ENCODE results near the gene HOXB3. TPM values are rescaled to one million over a fixed set of nuclear protein-coding genes. Genes with fewer than 3 reads are reported as not detected.

The HOXB3 gene
- polyA plus RNA-seq, 1 donor from 2014 or later, result not detected

DNA sequence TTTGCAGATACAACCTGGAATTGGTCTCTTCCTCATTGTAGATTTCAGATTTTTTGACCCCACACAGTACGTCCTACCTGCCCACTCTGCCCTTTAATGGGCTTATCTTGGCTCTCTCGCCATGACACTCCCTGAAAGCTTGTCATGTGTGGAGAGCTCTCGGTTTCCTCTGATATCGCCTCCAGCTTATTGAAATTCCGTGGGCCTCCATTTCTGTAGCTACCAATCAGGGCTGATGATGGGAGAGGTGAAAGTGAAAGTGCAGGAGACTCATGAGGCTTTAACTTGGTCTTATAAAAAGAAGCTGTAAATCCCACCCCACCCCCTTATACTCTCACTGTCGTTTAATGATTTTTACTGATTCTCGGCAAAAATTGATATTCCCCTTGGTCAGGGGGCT is 76.9 kb downstream of the HOXB3 start:
- H3F3A ChIP-seq (ENCODE audit: insufficient read depth, low read length, poor library complexity, severe bottlenecking), result no peaks in the 10 kb centered on the region
- no peaks in the 10 kb centered on the region for H3K79me2 ChIP-seq (replicated peaks; ENCODE audit: insufficient read depth, low read length)
- no peak overlapping the region for H3K4me2 ChIP-seq (ENCODE audit: low read length)
- no peaks in the 10 kb centered on the region for H3K9me3 ChIP-seq (ENCODE audit: low read length)
- H3K27me3 ChIP-seq (ENCODE audit: insufficient read depth, low read depth, low read length), result peaks cover 62% of the 10 kb centered on the region
- H3K27ac ChIP-seq (ENCODE audit: low read length), result no peak overlapping the region
- no peaks in the 10 kb centered on the region for H3K9me2 ChIP-seq (ENCODE audit: insufficient read depth, low read length)
- TF ChIP-seq EZH2 (IDR thresholded peaks at IDR 0.05; ENCODE audit: borderline replicate concordance, insufficient read depth, low read length, poor library complexity, severe bottlenecking), result no peak
- no peak for TF ChIP-seq MXI1 (conservative IDR thresholded peaks at IDR 0.05; ENCODE audit: poor library complexity, severe bottlenecking)
- TF ChIP-seq, protein P1, sequence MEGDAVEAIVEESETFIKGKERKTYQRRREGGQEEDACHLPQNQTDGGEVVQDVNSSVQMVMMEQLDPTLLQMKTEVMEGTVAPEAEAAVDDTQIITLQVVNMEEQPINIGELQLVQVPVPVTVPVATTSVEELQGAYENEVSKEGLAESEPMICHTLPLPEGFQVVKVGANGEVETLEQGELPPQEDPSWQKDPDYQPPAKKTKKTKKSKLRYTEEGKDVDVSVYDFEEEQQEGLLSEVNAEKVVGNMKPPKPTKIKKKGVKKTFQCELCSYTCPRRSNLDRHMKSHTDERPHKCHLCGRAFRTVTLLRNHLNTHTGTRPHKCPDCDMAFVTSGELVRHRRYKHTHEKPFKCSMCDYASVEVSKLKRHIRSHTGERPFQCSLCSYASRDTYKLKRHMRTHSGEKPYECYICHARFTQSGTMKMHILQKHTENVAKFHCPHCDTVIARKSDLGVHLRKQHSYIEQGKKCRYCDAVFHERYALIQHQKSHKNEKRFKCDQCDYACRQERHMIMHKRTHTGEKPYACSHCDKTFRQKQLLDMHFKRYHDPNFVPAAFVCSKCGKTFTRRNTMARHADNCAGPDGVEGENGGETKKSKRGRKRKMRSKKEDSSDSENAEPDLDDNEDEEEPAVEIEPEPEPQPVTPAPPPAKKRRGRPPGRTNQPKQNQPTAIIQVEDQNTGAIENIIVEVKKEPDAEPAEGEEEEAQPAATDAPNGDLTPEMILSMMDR (IDR thresholded peaks at IDR 0.05; ENCODE audit: poor library complexity, severe bottlenecking), result no peak
- TF ChIP-seq RAD21 (conservative IDR thresholded peaks at IDR 0.05), result no peak
- TF ChIP-seq SMC3 (conservative IDR thresholded peaks at IDR 0.05; ENCODE audit: poor library complexity), result no peak
- TF ChIP-seq POLR2AphosphoS5 (IDR thresholded peaks at IDR 0.05), result no peak
- no peak for TF ChIP-seq TAF1 (IDR thresholded peaks at IDR 0.05; ENCODE audit: low read depth)
- no peak for TF ChIP-seq EP300 (conservative IDR thresholded peaks at IDR 0.05; ENCODE audit: poor library complexity, severe bottlenecking)
- TF ChIP-seq, protein P2, sequence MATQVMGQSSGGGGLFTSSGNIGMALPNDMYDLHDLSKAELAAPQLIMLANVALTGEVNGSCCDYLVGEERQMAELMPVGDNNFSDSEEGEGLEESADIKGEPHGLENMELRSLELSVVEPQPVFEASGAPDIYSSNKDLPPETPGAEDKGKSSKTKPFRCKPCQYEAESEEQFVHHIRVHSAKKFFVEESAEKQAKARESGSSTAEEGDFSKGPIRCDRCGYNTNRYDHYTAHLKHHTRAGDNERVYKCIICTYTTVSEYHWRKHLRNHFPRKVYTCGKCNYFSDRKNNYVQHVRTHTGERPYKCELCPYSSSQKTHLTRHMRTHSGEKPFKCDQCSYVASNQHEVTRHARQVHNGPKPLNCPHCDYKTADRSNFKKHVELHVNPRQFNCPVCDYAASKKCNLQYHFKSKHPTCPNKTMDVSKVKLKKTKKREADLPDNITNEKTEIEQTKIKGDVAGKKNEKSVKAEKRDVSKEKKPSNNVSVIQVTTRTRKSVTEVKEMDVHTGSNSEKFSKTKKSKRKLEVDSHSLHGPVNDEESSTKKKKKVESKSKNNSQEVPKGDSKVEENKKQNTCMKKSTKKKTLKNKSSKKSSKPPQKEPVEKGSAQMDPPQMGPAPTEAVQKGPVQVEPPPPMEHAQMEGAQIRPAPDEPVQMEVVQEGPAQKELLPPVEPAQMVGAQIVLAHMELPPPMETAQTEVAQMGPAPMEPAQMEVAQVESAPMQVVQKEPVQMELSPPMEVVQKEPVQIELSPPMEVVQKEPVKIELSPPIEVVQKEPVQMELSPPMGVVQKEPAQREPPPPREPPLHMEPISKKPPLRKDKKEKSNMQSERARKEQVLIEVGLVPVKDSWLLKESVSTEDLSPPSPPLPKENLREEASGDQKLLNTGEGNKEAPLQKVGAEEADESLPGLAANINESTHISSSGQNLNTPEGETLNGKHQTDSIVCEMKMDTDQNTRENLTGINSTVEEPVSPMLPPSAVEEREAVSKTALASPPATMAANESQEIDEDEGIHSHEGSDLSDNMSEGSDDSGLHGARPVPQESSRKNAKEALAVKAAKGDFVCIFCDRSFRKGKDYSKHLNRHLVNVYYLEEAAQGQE (IDR thresholded peaks at IDR 0.05; ENCODE audit: borderline replicate concordance), result no peak
- H3K9ac ChIP-seq (ENCODE audit: low read length), result no peak overlapping the region
- H3K36me3 ChIP-seq (ENCODE audit: insufficient read depth, low read length), result no peaks in the 10 kb centered on the region
- no peaks in the 10 kb centered on the region for H4K20me1 ChIP-seq (ENCODE audit: insufficient read depth)
- no peak overlapping the region for H2AFZ ChIP-seq (ENCODE audit: low read depth, low read length)
- H3K4me3 ChIP-seq (ENCODE audit: low read length), result no peak overlapping the region

DNA sequence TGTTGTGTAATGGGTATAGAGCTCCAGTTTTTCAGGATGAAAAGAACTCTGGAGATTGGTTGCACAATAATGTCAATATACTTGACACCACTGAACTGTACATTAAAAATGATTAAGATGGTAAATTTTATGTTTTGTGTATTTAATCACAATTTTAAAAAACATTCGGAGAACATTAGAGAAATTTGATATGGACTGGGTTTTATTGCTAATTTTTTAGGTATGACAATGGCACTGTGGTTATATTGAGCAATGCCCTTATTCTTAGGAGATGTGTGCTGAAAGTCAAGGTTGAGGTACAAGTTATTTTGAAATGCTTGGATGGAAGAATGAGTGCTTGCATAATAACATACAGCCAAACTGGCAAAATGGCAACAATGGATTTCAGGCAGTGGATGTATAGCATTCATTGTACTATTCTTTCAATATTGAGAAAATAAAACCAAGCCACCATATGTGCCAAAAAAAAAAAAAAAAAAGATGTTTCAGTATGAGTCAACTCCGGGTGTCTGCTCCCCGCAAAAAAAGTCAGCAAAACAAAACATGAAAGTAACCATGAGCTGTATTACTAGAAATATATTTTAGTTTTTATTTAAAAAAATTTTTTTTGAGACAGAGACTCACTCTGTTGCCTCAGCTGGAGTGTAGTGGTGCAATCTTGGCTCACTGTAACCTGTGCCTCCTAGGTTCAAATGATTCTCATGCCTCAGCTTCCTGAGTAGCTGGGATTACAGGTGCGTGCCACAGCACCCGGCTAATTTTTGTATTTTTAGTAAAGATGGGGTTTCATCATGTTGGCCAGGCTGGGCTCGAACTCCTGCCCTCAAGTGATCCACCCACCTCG is 79.1 kb downstream of the HOXB3 start:
- H3K9me2 ChIP-seq (ENCODE audit: insufficient read depth, low read length), result no peaks in the 10 kb centered on the region
- H3F3A ChIP-seq (ENCODE audit: insufficient read depth, low read length, poor library complexity, severe bottlenecking), result no peaks in the 10 kb centered on the region
- no peak overlapping the region for H3K4me2 ChIP-seq (ENCODE audit: low read length)
- H3K9me3 ChIP-seq (ENCODE audit: low read length), result no peaks in the 10 kb centered on the region
- peaks cover 46% of the 10 kb centered on the region for H3K27me3 ChIP-seq (ENCODE audit: insufficient read depth, low read depth, low read length)
- H3K27ac ChIP-seq (ENCODE audit: low read length), result no peak overlapping the region
- no peak overlapping the region for H2AFZ ChIP-seq (ENCODE audit: low read depth, low read length)
- TF ChIP-seq EP300 (conservative IDR thresholded peaks at IDR 0.05; ENCODE audit: poor library complexity, severe bottlenecking) (no peak), SMC3 (conservative IDR thresholded peaks at IDR 0.05; ENCODE audit: poor library complexity) (no peak), TAF1 (IDR thresholded peaks at IDR 0.05; ENCODE audit: low read depth) (no peak), RAD21 (conservative IDR thresholded peaks at IDR 0.05) (no peak), EZH2 (IDR thresholded peaks at IDR 0.05; ENCODE audit: borderline replicate concordance, insufficient read depth, low read length, poor library complexity, severe bottlenecking) (no peak), MXI1 (conservative IDR thresholded peaks at IDR 0.05; ENCODE audit: poor library complexity, severe bottlenecking) (no peak), POLR2AphosphoS5 (IDR thresholded peaks at IDR 0.05) (no peak)
- TF ChIP-seq, protein P2 (IDR thresholded peaks at IDR 0.05; ENCODE audit: borderline replicate concordance), result no peak
- TF ChIP-seq, protein P1 (IDR thresholded peaks at IDR 0.05; ENCODE audit: poor library complexity, severe bottlenecking), result no peak
- H3K9ac ChIP-seq (ENCODE audit: low read length), result no peak overlapping the region
- H3K36me3 ChIP-seq (ENCODE audit: insufficient read depth, low read length), result no peaks in the 10 kb centered on the region
- H3K79me2 ChIP-seq (replicated peaks; ENCODE audit: insufficient read depth, low read length), result no peaks in the 10 kb centered on the region
- H3K4me3 ChIP-seq (ENCODE audit: low read length), result no peak overlapping the region
- H4K20me1 ChIP-seq (ENCODE audit: insufficient read depth), result no peaks in the 10 kb centered on the region

Data from neural cell (in vitro differentiated cells).